Epithelial cell of esophagus (primary cell): ENCODE data around the gene CRTAC1.

Experiments used
- DNase-seq: peaks from one replicate; pipeline ENCODE4 v3.0.0; 2010; ENCODE audit warnings: low read depth
- H3K4me3 ChIP-seq: 2 replicates; pipeline ENCODE4 v1.5.1; 2011; ENCODE audit warnings: mild to moderate bottlenecking, low read length, control low read depth
- CTCF ChIP-seq: IDR thresholded peaks from 2 replicates; pipeline ENCODE4 v1.5.1; 2011; ENCODE audit warnings: low read depth, mild to moderate bottlenecking, low read length, control low read depth, inconsistent platforms; ENCODE audit not compliant: insufficient read depth; ENCODE audit errors: missing control alignments

The CRTAC1 gene

DNA sequence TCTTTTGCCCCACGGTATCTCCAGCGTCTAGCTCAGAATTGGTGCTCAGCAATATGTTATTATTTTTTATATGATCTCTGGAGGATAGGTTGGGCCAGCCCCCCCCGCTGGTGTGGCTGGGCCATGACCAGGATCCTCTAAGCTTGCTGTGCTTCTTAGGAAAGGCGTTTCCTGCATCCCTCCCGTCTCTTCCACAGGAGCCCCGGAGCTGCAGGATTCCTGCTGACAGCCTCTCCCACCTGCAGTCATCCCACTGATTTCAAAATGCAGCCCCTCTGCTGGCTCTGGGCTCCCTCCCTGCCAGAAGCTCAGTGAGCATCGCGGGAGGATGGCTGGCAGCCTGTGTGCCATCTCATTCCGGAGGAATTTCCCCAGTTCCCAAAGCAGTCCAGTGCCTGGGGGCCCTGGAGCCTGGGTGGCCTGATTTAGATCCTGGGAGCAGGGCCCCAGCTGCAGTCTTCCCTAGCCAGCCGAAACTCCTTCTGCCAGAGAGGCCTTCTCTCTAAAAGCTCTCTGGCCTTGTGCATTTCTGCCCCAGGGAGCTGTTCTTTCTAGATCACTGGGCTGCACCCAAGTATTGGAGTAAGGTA lies 202.6 kb downstream of the CRTAC1 start:
- peak; percentile 33 for DNase-seq
- H3K4me3 ChIP-seq, result no peak overlapping the region
- TF ChIP-seq CTCF, result no peak

GRCh38 chr10:97826892-97827291 lies 203.5 kb downstream of the CRTAC1 start:
- no peak for DNase-seq
- TF ChIP-seq CTCF, result no peak
- H3K4me3 ChIP-seq, result no peak overlapping the region

GRCh38 chr10:97825020-97825760 lies 205.2 kb downstream of the CRTAC1 start:
- DNase-seq, result no peak
- H3K4me3 ChIP-seq, result no peak overlapping the region
- no peak for TF ChIP-seq CTCF

- no peak for TF ChIP-seq CTCF
- DNase-seq, result no peak
- no peak overlapping the region for H3K4me3 ChIP-seq
Measured at GRCh38 chr10:97823734-97824133, 206.7 kb downstream of the CRTAC1 start.

DNA sequence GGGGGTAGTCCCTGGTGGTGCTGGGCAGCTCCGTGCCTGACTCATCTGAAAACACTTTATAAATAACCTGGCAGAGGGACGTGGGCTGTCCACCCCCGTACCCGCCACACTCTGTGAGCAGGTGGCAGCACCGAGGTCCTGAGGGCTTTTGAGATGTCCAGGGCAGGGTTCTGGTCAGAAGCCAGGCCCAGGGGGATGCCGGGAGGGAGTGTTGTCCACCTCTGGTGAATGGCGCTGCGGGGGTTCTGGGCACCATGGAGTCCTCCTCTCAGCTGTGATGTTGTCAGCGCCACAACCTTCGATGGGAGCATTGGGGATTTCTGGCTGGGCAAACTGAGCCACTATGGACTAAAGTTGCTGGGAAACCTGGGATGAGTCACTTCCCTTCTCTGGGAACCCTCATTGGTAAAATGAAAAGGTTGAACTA lies 208.1 kb downstream of the CRTAC1 start:
- DNase-seq, result peak; percentile 59
- no peak for TF ChIP-seq CTCF
- H3K4me3 ChIP-seq, result no peak overlapping the region

DNA sequence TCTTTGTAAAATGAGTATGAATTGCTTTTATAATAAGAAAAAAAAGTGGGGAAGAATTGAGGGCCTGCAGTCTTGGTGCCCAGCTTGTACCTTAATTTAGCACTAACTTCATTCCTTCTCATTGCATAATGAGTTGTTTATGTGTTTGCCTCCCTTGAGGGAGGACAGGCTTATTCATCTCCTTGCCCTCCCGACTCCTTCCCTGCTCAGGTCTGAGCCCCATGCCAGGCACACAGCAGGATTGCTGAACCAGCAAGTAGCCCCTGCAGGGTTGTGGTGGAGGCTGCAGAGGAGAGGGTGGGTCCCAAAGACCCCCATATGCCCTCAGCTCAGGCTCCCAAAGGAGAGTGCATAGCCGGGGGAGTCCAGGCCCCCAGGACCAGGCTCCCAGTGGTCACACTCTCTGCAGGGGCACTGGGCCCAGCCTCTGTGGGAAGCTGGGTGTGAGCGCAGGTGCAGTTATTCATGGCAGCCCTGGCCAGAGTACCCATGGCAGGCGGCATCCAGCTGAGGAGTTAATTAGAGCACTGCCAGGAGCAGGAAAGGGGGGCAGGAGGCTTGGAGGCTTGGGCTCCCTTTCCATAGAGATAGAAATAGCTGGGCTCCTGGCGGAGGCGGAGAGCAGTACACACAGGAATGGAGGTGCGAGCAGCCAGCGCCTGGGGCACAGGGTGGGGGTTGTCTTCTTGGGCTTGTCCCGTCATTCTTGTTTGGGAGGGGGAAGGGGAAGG lies 208.9 kb downstream of the CRTAC1 start:
- no peak for DNase-seq
- TF ChIP-seq CTCF, result no peak
- H3K4me3 ChIP-seq, result no peak overlapping the region
